Skeletal muscle satellite cell (primary cell): ENCODE results near the gene SMOC2. TPM values are rescaled to one million over a fixed set of nuclear protein-coding genes. Genes with fewer than 3 reads are reported as not detected.

Source experiments
- H3K27me3 ChIP-seq: 2 replicates; pipeline ENCODE4 v1.7.0; 2013; ENCODE audit warnings: low read length; ENCODE audit not compliant: control insufficient read depth, insufficient read depth
- H3K36me3 ChIP-seq: 2 replicates; pipeline ENCODE4 v1.7.0; 2013; ENCODE audit warnings: mild to moderate bottlenecking, control low read depth, low read length; ENCODE audit not compliant: insufficient read depth
- H3K4me1 ChIP-seq: 2 replicates; pipeline ENCODE4 v1.7.0; 2013; ENCODE audit warnings: low read length; ENCODE audit not compliant: control insufficient read depth, insufficient read depth
- H3K4me2 ChIP-seq: 2 replicates; pipeline ENCODE4 v1.7.0; 2013; ENCODE audit warnings: mild to moderate bottlenecking, low read length
- H3K4me3 ChIP-seq: 2 replicates; pipeline ENCODE4 v1.7.0; 2013; ENCODE audit warnings: low read length
- H3K9ac ChIP-seq: 2 replicates; pipeline ENCODE4 v1.7.0; 2013; ENCODE audit warnings: mild to moderate bottlenecking, low read depth, low read length, moderate library complexity
- H3K9me3 ChIP-seq: replicated peaks from 2 replicates; pipeline ENCODE4 v1.7.0; 2013; ENCODE audit warnings: mild to moderate bottlenecking, control low read depth, low read length
- total RNA-seq: library from RNA; depleted of rRNA; stranded (reverse); fragments of >200 nt; gene quantifications from 2 replicates; pipeline ENCODE4 v1.2.3, GENCODE V29; 2012; rRNA removed

The SMOC2 gene, protein sequence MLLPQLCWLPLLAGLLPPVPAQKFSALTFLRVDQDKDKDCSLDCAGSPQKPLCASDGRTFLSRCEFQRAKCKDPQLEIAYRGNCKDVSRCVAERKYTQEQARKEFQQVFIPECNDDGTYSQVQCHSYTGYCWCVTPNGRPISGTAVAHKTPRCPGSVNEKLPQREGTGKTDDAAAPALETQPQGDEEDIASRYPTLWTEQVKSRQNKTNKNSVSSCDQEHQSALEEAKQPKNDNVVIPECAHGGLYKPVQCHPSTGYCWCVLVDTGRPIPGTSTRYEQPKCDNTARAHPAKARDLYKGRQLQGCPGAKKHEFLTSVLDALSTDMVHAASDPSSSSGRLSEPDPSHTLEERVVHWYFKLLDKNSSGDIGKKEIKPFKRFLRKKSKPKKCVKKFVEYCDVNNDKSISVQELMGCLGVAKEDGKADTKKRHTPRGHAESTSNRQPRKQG
- total RNA-seq, result under 0.01 TPM in 1 of 2 replicates, not detected in the other

DNA sequence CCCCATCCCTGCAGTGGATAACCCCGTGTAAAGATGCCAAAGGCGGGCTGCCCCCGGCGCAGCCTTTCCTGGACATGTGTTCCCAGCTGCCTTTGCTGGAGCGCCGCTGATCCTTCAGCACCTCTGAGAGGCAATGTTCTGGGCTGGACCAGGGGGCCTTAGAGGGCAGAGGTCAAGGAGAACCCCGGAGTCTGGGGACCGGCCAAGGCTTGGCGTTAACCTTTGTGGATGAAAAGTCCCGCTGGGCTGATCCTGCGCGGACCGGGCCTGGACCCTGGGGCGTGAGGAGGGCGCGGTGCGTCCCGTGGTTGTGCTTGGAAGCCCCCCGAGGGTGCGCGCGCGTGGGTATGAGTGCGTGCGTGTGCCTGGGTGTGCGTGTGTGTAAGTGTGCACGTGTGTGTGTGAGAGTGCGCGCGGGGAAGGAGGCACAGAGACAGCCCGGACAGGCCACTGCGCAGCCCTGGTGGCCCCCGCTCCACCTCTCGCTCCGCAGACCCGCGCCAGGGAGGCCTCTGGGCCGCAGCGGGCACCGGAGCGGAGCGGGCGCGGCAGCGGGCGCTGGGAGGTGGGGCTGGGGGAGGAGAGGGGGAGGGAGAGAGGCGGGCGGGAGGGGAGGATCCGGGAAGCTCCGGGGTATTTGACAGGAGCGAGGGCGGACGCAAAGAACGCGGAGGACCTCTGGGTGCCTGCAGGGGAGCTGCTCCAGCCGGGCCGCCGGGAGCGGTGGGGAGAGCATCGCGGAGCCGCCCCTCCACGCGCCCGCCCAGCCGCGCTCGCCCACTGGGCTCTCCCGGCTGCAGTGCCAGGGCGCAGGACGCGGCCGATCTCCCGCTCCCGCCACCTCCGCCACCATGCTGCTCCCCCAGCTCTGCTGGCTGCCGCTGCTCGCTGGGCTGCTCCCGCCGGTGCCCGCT, at the start of gene SMOC2:
SMOC2 (plus strand) TSS at position 665 of the 914 bp plus-strand sequence; CDS start at position 852, 187 bp downstream.
- H3K36me3 ChIP-seq, result no peaks in the 10 kb centered on the region
- no peak within 1 kb of the TSS for H3K4me3 ChIP-seq
- no peak within 1 kb of the TSS for H3K9ac ChIP-seq
- H3K4me2 ChIP-seq, result no peak within 1 kb of the TSS
- no peaks in the 10 kb centered on the region for H3K4me1 ChIP-seq
- H3K9me3 ChIP-seq, result no peaks in the 10 kb centered on the region
- no peaks in the 10 kb centered on the region for H3K27me3 ChIP-seq

DNA sequence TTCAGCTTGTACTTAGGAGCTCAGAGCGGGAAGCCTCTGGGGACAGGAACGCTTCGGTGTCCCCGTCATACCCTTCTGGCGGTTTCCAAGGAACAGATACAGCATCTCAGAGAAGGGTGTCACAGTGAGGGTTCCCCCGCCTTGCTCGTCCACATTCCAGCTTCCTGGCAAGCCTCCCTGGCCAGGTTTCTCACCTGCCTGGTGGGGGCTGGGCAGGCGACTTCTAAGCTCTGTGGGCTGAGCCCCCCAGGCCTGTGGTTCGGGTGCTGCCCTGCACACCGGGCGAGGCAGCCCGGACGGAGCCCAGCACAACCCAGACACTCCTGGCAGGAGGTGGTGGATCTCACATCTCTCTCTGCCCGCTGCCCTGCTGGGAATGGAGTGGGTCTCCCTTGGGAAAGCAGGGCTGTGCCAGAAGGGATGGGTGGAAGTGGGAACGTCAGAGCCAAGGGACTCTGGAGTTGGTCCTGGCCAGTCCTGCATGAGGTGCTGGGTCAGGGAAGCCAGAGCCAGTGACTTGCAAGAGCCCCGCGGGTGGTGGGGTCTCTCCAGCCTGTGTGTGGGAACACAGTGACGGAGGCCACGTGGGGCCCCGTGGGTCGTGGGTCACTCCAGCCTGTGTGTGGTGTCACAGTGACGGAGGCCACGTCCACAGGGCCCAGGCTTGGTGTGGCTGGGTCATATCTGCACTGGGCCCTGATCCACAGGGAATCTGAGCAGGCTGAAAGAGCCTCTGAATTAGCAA, 47.7 kb upstream of the SMOC2 start:
- peaks cover 39% of the 10 kb centered on the region for H3K9me3 ChIP-seq
- no peaks in the 10 kb centered on the region for H3K36me3 ChIP-seq
- H3K4me2 ChIP-seq, result no peak overlapping the region
- no peaks in the 10 kb centered on the region for H3K27me3 ChIP-seq
- no peak overlapping the region for H3K4me3 ChIP-seq
- no peak overlapping the region for H3K9ac ChIP-seq
- no peaks in the 10 kb centered on the region for H3K4me1 ChIP-seq

DNA sequence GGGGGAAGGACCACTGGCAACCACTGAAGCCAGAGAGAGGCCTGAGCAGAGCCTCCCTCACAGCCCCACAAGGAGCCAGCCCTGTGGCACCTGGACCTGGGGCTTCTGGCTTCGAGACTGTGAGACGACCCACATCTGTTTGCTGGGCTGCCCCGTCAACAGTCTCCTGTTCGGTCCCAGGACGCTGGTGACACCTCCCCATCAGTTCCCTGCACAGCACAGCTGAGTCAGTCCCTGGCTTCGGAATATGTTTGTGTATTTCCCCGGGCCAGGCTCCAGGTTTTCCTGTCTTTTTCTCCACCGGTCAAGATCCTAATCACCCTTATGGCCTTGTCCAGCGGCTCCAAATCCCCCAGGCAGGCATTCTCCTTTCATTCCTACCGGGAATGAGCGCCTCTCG, 46.4 kb upstream of the SMOC2 start:
- H3K27me3 ChIP-seq, result no peaks in the 10 kb centered on the region
- H3K36me3 ChIP-seq, result no peaks in the 10 kb centered on the region
- H3K9me3 ChIP-seq, result peaks cover 32% of the 10 kb centered on the region
- no peak overlapping the region for H3K4me3 ChIP-seq
- H3K9ac ChIP-seq, result no peak overlapping the region
- no peak overlapping the region for H3K4me2 ChIP-seq
- H3K4me1 ChIP-seq, result no peaks in the 10 kb centered on the region

DNA sequence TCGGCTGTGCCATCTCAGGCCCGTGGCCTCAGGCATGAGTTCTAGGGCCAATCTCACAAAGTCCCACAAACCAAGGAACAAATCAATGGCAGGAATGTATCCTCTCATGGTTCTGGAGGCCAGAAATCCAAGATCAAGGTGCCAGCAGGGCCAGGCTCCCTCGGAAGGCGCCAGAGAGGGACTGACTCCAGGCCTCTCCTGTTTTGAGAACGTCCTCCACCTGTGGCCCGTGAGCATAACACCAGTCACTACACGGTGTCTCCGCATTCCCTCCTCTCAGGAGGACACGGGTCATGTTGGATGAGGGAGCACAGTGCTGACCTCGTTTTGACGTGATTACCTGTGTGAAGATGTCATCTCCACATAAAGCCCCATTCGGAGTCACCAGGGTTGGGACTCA, 45.0 kb upstream of the SMOC2 start:
- Histone ChIP-seq H3K4me3 (no peak overlapping the region), H3K27me3 (no peaks in the 10 kb centered on the region), H3K4me2 (no peak overlapping the region), H3K4me1 (no peaks in the 10 kb centered on the region), H3K9ac (no peak overlapping the region), H3K9me3 (peaks cover 37% of the 10 kb centered on the region), H3K36me3 (no peaks in the 10 kb centered on the region)

DNA sequence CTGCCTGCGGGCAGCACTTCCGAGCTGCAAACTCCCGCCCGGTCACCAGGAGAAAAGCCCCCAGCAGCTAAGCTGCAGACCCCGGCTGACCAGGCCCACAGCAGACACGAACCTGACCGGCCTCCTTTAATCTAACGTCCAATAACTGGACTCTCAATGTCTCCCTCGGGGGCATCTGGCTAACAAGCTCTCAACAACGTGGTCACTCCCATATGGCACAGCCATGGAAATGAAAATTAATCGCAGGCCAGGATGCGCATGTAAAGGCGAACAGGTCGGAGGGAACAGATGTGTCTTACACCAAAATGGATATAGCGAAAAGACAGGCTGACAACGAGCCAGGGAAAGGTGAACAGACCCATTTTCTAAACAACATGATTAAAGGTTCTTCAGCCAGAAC, 44.4 kb upstream of the SMOC2 start:
- Histone ChIP-seq H3K4me3 (no peak overlapping the region), H3K4me1 (no peaks in the 10 kb centered on the region), H3K9ac (no peak overlapping the region), H3K9me3 (peaks cover 37% of the 10 kb centered on the region), H3K36me3 (no peaks in the 10 kb centered on the region), H3K27me3 (no peaks in the 10 kb centered on the region), H3K4me2 (no peak overlapping the region)

DNA sequence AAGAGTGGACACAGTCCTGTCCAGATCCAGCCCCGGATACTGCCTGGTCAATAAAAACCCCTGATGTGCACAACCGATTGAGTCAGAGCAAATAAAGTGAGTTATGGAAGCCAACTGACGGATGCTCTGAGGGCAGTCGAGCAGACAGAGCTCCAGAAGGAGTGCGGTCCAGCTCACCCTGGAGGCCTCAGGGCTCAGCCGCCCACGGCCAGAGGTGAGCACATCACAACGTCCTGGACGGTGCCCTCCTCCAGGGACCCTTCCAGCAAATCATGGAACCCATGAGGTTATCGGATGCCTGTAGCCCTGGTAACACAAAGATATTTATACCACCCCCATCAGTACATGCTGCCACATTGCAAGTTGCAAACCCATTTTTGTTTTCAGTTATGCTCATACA, 44.0 kb upstream of the SMOC2 start:
- H3K4me1 ChIP-seq, result no peaks in the 10 kb centered on the region
- peaks cover 38% of the 10 kb centered on the region for H3K9me3 ChIP-seq
- no peaks in the 10 kb centered on the region for H3K27me3 ChIP-seq
- no peak overlapping the region for H3K9ac ChIP-seq
- no peak overlapping the region for H3K4me3 ChIP-seq
- H3K36me3 ChIP-seq, result no peaks in the 10 kb centered on the region
- H3K4me2 ChIP-seq, result no peak overlapping the region

DNA sequence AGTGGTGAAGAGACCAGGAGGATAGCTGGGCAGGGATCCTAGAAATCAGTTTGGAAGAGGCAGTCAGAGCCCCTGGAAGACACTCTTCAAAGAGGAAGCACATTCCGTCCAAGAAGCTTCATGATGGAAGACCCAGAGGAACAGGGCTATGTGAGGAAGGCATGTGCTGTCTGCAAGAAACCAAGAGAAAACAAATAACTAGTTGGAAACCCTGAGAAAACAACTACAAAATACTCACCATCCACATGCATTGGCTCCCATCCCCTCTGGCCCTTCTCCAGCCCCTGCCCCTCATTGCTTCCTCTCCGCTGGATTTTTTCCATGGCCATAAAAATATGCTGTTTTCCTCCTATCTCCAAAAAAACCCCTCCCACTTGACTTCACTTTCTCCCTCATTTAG, 40.9 kb upstream of the SMOC2 start:
- H3K4me3 ChIP-seq, result no peak overlapping the region
- H3K27me3 ChIP-seq, result no peaks in the 10 kb centered on the region
- H3K4me1 ChIP-seq, result no peaks in the 10 kb centered on the region
- H3K36me3 ChIP-seq, result no peaks in the 10 kb centered on the region
- H3K4me2 ChIP-seq, result no peak overlapping the region
- H3K9me3 ChIP-seq, result peaks cover 45% of the 10 kb centered on the region
- H3K9ac ChIP-seq, result no peak overlapping the region

DNA sequence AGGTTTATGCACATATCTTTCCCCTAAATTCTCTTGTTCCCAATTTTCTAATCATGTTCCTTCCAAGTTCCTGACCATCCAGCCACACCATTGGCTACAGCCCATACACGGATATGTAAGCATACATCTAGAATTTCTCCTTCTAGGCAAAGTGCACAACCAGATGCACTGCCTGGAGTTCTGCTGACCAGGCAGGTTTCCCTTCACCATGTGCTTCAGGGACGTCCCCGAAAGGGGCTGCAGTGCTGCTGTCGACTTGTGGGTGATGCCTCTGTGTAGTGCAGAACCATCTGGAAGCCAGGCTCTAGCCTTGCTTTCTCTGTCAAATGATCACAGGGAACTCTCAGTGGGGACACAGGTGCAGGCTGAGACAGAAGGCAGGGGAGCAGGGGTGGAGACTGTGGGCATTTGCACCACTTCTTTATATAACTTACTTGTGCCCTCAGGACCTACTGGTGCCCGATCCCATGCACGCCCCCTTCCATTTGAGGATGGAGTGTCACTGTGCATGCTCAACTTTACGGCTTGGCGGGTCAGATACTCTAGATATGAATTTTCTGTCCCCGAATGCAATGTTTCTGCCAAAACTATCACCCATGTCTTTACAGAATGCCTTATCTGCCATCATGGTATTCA, 37.5 kb upstream of the SMOC2 start:
- Histone ChIP-seq H3K36me3 (no peaks in the 10 kb centered on the region), H3K4me1 (no peaks in the 10 kb centered on the region), H3K4me2 (no peak overlapping the region), H3K4me3 (no peak overlapping the region), H3K27me3 (no peaks in the 10 kb centered on the region), H3K9ac (no peak overlapping the region), H3K9me3 (peaks cover 38% of the 10 kb centered on the region)

DNA sequence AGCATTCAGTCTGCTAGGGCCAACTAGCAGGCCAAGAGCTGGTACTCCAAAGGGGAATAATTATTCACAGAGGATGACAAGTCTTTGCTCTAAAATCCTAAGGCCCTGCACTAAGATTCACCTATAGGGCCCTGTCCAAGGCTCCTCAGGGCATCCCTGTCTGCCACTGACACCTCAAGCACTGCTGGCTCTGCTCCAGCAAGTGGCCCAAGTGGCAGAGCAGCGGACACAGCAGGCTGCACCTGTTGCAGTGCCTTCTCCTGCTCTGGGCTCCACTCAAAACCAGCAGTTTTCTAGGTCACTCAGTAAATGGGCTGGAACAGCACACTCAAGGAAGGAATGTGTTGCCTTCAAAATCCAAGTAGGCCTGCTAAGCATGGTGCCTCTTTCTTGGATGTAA, 36.4 kb upstream of the SMOC2 start:
- H3K4me2 ChIP-seq, result no peak overlapping the region
- peaks cover 38% of the 10 kb centered on the region for H3K9me3 ChIP-seq
- H3K4me3 ChIP-seq, result no peak overlapping the region
- H3K4me1 ChIP-seq, result no peaks in the 10 kb centered on the region
- H3K36me3 ChIP-seq, result no peaks in the 10 kb centered on the region
- no peaks in the 10 kb centered on the region for H3K27me3 ChIP-seq
- H3K9ac ChIP-seq, result no peak overlapping the region

DNA sequence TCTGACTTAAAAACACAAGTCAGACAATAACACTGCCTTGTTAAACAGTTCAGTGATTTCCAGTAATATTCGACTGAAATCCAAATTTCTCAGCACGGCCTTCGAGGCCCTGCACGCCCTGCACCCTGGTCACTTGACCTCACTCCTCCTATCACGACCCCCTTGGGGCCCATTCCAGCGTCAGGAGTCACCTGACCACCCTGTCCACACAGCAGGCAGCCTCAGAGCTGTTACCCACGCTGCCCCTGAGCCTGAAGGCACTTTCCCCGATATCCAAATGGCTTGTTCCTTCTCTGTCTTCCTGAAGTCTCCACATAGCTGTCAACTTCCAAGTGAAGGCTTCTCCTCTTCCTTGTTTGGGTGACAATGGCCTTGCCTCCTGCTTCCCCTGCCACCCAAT, 33.1 kb upstream of the SMOC2 start:
- H3K9ac ChIP-seq, result no peak overlapping the region
- no peaks in the 10 kb centered on the region for H3K4me1 ChIP-seq
- H3K27me3 ChIP-seq, result no peaks in the 10 kb centered on the region
- H3K36me3 ChIP-seq, result no peaks in the 10 kb centered on the region
- H3K4me3 ChIP-seq, result no peak overlapping the region
- H3K4me2 ChIP-seq, result no peak overlapping the region
- peaks cover 25% of the 10 kb centered on the region for H3K9me3 ChIP-seq
